SU-DHL-6 (cell line): ENCODE data around the gene ARHGEF37.

Experiments used
- H2AFZ ChIP-seq: fragments of 200-600 bp; sonication (generic); 2 replicates; pipeline ENCODE4 v1.6.1; 2014; ENCODE audit warnings: low read depth, mild to moderate bottlenecking, moderate library complexity, mixed read lengths, antibody characterized with exemption, low read length; ENCODE audit not compliant: severe bottlenecking
- H3F3A ChIP-seq: fragments of 200-600 bp; shearing (Covaris generic); 2 replicates; pipeline ENCODE4 v1.6.0; 2016; ENCODE audit warnings: antibody characterized with exemption, mild to moderate bottlenecking; ENCODE audit not compliant: insufficient read depth
- H3K27ac ChIP-seq: fragments of 200-600 bp; sonication (generic); 2 replicates; pipeline ENCODE4 v1.5.1; 2016; ENCODE audit warnings: low read depth, mild to moderate bottlenecking, low read length, moderate library complexity, mixed read lengths
- H3K27me3 ChIP-seq: fragments of 200-600 bp; sonication (generic), shearing (Covaris generic); 2 replicates; pipeline ENCODE4 v1.6.0; 2014; ENCODE audit warnings: mild to moderate bottlenecking, low read length
- H3K36me3 ChIP-seq: fragments of 200-600 bp; sonication (generic); 2 replicates; pipeline ENCODE4 v1.6.1; 2014; ENCODE audit warnings: mild to moderate bottlenecking, low read length, mixed read lengths
- H3K4me2 ChIP-seq: fragments of 300-600, 200-600 bp; shearing (Covaris generic), sonication (generic); 2 replicates; pipeline ENCODE4 v1.6.0; 2014; ENCODE audit warnings: low read length, low read depth, mild to moderate bottlenecking; ENCODE audit not compliant: poor library complexity, severe bottlenecking
- H3K4me3 ChIP-seq: fragments of 200-600 bp; sonication (generic); 2 replicates; pipeline ENCODE4 v1.5.1; 2014; ENCODE audit warnings: antibody characterized with exemption, low read length, mild to moderate bottlenecking, mixed read lengths; ENCODE audit not compliant: insufficient read depth, poor library complexity, severe bottlenecking
- H3K79me2 ChIP-seq: fragments of 200-600 bp; sonication (generic); 2 replicates; pipeline ENCODE4 v1.6.1; 2014; ENCODE audit warnings: mild to moderate bottlenecking, low read length, moderate library complexity; ENCODE audit not compliant: insufficient read depth
- H3K9ac ChIP-seq: fragments of 200-600 bp; sonication (generic); 2 replicates; pipeline ENCODE4 v1.7.0; 2014; ENCODE audit warnings: mild to moderate bottlenecking, low read length
- H3K9me2 ChIP-seq: fragments of 200-600 bp; sonication (generic); replicated peaks from 2 replicates; pipeline ENCODE4 v1.6.1; 2014; ENCODE audit warnings: low read length; ENCODE audit not compliant: insufficient read depth
- H3K9me3 ChIP-seq: fragments of 200-600 bp; sonication (generic); 2 replicates; pipeline ENCODE4 v1.6.1; 2014; ENCODE audit warnings: low read length, mixed read lengths; ENCODE audit not compliant: insufficient read depth
- H4K20me1 ChIP-seq: fragments of 200-600 bp; sonication (generic); 2 replicates; pipeline ENCODE4 v1.6.1; 2014; ENCODE audit warnings: low read depth, mild to moderate bottlenecking, antibody characterized with exemption, low read length, moderate library complexity, mixed read lengths
- CTCF ChIP-seq: fragments of 200-600 bp; sonication (generic); IDR thresholded peaks from one replicate; pipeline ENCODE4 v1.5.1; 2017; ENCODE audit warnings: antibody characterized with exemption, mild to moderate bottlenecking, low read length, moderate library complexity; ENCODE audit not compliant: insufficient read depth, poor library complexity, severe bottlenecking
- EZH2phosphoT487 ChIP-seq: fragments of 200-600 bp; sonication (generic), shearing (Covaris generic); conservative IDR thresholded peaks from 2 replicates; pipeline ENCODE4 v1.6.1; 2018; ENCODE audit warnings: mild to moderate bottlenecking, antibody characterized with exemption, low read length, moderate library complexity, mixed read lengths

ARHGEF37 gene

DNA sequence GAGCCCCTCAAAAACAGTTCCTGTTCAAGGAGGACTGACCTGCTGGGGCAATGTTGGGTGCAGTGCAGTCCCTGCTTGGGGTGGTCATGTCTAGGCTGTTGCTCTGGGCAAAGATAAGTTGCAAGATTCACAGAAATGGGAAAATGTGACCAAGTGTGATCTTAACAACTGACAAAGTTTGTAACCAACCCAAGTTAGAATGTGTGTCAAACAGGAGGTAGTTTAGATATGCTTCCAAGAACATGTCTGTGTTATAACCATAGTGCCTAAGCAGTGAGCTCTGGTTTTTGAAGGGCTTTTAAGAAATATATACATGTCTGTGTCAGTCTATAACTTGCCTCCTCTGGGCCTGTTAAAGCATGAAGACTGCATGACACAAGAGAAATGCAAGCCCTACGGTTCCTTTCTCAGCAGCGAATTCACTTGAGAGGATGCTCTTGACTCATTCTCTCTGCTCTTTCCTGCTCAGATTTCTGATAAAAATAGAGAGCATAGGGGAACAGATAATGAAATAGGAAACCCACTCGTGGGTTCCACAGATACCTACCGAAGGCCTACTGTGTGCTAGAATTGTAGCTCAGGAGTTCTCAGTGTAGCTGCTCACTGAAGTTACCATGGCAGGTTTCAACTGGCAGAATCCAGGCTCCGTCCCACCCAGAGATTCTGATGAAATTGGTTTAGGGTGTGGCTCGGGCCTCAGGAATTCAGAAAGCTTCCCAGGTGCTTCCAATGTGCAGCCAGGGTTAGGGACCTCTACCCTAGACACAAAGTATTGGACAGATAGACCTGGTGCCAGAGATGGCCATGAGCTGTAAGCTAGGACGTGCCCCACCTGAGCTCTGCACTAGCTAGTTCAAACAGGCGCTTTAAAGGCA lies 52.4 kb downstream of the ARHGEF37 start:
- Histone ChIP-seq H2AFZ (no peak overlapping the region), H3K4me2 (no peak overlapping the region), H3K9me2 (no peaks in the 10 kb centered on the region), H3F3A (no peaks in the 10 kb centered on the region), H3K27ac (no peak overlapping the region), H3K9ac (no peak overlapping the region), H3K27me3 (no peaks in the 10 kb centered on the region), H3K36me3 (no peaks in the 10 kb centered on the region), H4K20me1 (no peaks in the 10 kb centered on the region), H3K79me2 (no peaks in the 10 kb centered on the region), H3K4me3 (no peak overlapping the region), H3K9me3 (no peaks in the 10 kb centered on the region)
- TF ChIP-seq CTCF = no peak
- no peak for TF ChIP-seq EZH2phosphoT487

- Histone ChIP-seq H3K79me2 (no peaks in the 10 kb centered on the region), H3K4me3 (no peak overlapping the region), H3K27ac (no peak overlapping the region), H3K9ac (no peak overlapping the region), H3K9me3 (no peaks in the 10 kb centered on the region), H4K20me1 (no peaks in the 10 kb centered on the region), H3K9me2 (no peaks in the 10 kb centered on the region), H3F3A (no peaks in the 10 kb centered on the region), H3K36me3 (no peaks in the 10 kb centered on the region), H3K27me3 (no peaks in the 10 kb centered on the region), H2AFZ (no peak overlapping the region), H3K4me2 (no peak overlapping the region)
- TF ChIP-seq EZH2phosphoT487 (no peak), CTCF (no peak)
These were observed 54.1 kb downstream of the ARHGEF37 start for GRCh38 chr5:149635394-149635793.

GRCh38 chr5:149636191-149636860 lies 55.0 kb downstream of the ARHGEF37 start:
- H3K27me3 ChIP-seq = no peaks in the 10 kb centered on the region
- no peak for TF ChIP-seq CTCF
- no peak for TF ChIP-seq EZH2phosphoT487
- H3K9me2 ChIP-seq = no peaks in the 10 kb centered on the region
- no peak overlapping the region for H3K4me2 ChIP-seq
- H4K20me1 ChIP-seq = no peaks in the 10 kb centered on the region
- H3K9me3 ChIP-seq = no peaks in the 10 kb centered on the region
- no peak overlapping the region for H3K9ac ChIP-seq
- H3K4me3 ChIP-seq = no peak overlapping the region
- no peaks in the 10 kb centered on the region for H3F3A ChIP-seq
- no peak overlapping the region for H3K27ac ChIP-seq
- no peak overlapping the region for H2AFZ ChIP-seq
- no peaks in the 10 kb centered on the region for H3K36me3 ChIP-seq
- no peaks in the 10 kb centered on the region for H3K79me2 ChIP-seq
